Activated T-cell treated with anti-CD3 and anti-CD28 coated beads, Interleukin-2, amount 50 U/mL, for 48 hours (primary cell): ENCODE measurements around the gene AGFG2.
A peak's percentile ranks its signal among the peaks of the same experiment; 100 is the strongest.

ENCODE experiments used
- DNase-seq, 2 experiments: peaks; one replicate each; pipeline ENCODE4 v3.0.0-alpha.2; 2020

The AGFG2 gene

GRCh38 chr7:100588438-100588837 lies 49.4 kb downstream of the AGFG2 start:
- DNase-seq = no peak

GRCh38 chr7:100589341-100589947 lies 50.4 kb downstream of the AGFG2 start:
- DNase-seq = no peak

- no peak for DNase-seq
Observed at GRCh38 chr7:100590077-100590737, 51.2 kb downstream of the AGFG2 start.

- no peak for DNase-seq
Observed at GRCh38 chr7:100591596-100591995, 52.6 kb downstream of the AGFG2 start.

GRCh38 chr7:100595188-100595587 lies 56.2 kb downstream of the AGFG2 start:
- no peak for DNase-seq

GRCh38 chr7:100598425-100598824 lies 59.4 kb downstream of the AGFG2 start:
- DNase-seq = no peak

- no peak for DNase-seq
Observed at GRCh38 chr7:100599911-100600729, 61.1 kb downstream of the AGFG2 start.

- DNase-seq = no peak
Observed at GRCh38 chr7:100600730-100601038, 61.7 kb downstream of the AGFG2 start.

GRCh38 chr7:100602889-100603725 lies 64.1 kb downstream of the AGFG2 start:
- DNase-seq = no peak

- no peak for DNase-seq
Observed at GRCh38 chr7:100603726-100604027, 64.7 kb downstream of the AGFG2 start.

GRCh38 chr7:100604028-100604975 lies 65.3 kb downstream of the AGFG2 start:
- DNase-seq = peak; percentile 89

GRCh38 chr7:100604976-100605911 lies 66.2 kb downstream of the AGFG2 start:
- peak; percentile 62 to 66 for DNase-seq

- no peak for DNase-seq
Observed at GRCh38 chr7:100606313-100606712, 67.3 kb downstream of the AGFG2 start.

- no peak for DNase-seq
Observed at GRCh38 chr7:100607111-100607510, 68.1 kb downstream of the AGFG2 start.

- no peak for DNase-seq
Observed at GRCh38 chr7:100609958-100610357, 71.0 kb downstream of the AGFG2 start.

GRCh38 chr7:100611983-100612729 lies 73.2 kb downstream of the AGFG2 start, which contains the start of gene MOSPD3:
TSS of gene MOSPD3 (plus strand) at chr7:100612540. CDS start at chr7:100612792, 252 bp downstream.
- DNase-seq = peak; percentile 99

- peak in 1 of 2 experiments; percentile 33 for DNase-seq
Observed at GRCh38 chr7:100612730-100613390, 73.9 kb downstream of the AGFG2 start.

GRCh38 chr7:100613412-100614175 lies 74.6 kb downstream of the AGFG2 start:
- no peak for DNase-seq
